Activated T-helper 9 cell treated with anti-CD3 and anti-CD28 coated beads, Interleukin-2, amount 50 U/mL, for 16 hours (primary cell): Measurements from ENCODE around the gene RAB17.

ENCODE experiments used
- DNase-seq: peaks from one replicate; pipeline ENCODE4 v3.0.0-alpha.2; 2020; ENCODE audit warnings: low read depth

The RAB17 gene, protein sequence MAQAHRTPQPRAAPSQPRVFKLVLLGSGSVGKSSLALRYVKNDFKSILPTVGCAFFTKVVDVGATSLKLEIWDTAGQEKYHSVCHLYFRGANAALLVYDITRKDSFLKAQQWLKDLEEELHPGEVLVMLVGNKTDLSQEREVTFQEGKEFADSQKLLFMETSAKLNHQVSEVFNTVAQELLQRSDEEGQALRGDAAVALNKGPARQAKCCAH

DNA sequence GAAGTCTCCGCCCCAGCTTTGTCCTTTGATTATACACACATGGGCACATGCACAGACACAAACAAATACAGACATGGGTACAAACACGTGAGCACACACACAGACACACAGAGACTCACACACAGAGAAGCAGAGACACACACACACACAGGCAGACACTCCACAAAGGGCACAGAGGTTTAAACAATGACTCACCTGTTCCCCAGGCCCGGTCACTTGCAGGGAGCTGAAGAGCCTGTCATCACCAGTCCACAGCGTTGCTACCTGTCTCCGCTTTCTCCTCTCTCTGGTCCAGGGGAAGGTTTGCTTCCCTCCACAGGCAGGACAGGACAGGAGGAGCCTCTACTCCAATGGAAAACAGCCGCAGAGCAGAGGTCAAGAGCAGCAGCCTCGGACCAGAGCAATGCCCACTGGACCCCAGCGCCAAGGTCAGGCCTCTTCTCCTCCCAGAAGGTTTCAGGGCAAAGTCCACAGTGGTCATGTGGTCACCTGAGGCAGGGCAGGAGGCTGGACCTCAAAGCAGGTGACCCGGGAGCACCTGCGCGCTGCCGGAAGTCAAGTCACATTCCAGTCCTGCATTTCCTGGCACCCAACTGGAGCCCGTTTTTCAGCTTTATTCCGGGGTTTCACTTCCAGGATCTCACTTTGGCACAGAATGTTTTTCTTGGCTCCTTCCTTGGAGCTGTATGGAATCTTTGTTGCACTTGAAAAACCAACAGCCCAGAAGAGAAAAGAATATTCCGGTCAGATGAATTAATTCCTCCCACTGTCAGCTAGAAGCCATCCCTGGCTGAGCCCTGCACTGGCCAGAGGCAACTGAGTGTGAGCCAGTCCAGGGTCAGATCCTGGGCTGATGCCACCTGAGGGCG is at the start of gene RAB17:
RAB17 (minus strand) TSS at position 463 of the 869 bp plus-strand sequence. CDS start 4,580 bp downstream, outside the sequence.
- no peak for DNase-seq

DNA sequence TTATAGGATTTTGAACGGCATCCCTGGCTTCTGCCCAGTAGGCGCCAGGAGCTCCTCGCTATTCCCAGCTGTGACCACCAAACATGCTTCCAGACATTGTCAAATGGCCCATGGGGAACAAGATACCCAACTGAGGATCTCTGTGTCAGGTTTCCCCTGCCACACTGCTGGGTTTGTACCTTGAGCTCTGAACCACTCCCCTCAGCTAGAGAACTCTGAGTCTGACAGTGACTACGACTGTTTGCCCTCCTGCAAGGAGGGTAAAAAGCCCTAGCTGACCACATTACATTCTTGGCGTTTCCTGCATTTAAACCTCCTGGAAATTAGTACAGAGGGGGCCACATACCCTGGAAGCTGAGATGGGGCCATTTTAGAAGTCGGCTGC is 49.3 kb upstream of the RAB17 start:
- no peak for DNase-seq

DNA sequence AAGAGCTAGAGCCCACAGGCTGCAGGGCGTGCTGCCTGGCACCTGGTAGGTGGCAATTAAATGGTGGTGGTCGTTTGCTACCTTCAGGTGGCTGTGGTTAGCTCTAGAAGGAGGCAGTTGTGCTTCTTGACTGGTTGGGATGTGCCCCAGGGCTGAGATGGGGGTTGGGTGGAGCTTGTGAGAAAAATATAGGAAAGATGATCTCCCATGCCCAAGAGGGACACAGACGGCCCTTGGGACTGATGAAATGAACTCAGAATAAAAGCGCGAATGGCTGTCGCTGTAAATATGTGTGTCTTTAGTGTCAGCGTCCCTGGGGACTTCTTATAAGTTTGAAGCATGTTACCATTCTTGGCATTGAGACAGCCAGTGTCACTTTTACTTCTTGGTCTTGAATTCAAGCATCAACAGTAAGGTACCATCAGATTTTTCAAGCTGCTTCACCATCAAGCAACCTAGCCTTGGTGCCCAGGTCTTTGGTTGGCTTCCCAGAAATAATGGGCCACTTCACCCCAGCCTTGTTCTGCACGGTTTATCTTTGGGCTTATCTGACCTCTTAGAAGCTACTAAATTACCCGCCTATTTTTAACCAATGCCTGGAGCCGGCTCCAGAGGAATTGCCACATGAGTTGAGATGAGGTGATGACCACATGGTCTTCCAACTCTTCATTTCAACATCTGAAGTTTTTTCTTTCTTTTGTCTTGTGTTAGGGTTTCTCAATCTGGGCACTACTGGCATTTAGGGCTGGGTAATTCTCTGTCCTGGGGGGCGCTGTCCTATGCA is 48.7 kb upstream of the RAB17 start:
- DNase-seq: no peak

DNA sequence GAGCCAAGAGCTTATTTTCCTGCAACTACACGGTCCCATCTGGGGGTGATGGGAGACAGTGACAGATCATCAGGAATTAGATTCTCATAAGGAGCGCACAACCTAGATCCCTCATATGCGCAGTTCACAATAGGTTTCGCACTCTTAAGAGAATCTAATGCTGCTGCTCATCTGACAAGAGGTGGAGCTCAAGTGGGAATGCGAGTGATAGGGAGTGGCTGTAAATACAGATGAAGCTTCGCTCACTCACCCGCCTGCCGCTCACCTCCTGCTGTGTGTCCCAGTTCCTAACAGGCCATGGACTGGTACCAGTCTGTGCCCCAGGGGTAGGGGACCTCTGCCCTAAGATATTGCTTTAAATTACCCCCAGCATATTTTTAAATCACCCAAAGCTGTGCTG is 47.6 kb upstream of the RAB17 start:
- no peak for DNase-seq

DNA sequence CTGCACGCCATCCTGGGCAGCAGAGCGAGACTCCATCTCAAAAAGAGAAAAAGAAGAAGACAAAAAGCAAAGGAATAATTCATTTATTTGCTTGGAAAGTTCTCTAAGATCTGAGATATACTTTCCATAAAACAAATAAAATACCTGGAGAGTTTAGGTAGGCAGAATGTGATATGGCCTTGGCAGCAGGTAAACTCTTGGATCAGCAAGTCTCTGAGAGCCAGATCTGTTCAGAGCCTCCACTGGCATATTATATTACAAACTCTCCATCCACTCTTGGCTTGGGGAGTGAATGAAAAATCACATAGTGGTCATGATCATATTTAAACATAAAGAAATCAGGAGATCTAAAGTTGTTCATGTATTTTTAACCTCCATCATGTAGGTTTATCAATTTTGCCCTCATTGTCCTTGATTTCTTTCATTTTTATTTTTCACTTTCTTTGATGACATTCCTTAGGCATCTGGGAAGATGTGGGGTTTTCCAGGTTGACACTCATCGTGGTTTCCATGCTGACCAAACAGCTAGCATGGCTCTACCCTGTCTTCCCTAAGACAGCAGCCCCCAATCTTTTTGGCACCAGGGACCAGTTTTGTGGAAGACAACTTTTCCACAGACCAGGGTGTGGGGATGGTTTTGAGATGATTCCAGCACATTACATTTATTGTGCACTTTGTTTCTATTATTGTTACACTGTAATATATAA is 47.0 kb upstream of the RAB17 start:
- DNase-seq: no peak

DNA sequence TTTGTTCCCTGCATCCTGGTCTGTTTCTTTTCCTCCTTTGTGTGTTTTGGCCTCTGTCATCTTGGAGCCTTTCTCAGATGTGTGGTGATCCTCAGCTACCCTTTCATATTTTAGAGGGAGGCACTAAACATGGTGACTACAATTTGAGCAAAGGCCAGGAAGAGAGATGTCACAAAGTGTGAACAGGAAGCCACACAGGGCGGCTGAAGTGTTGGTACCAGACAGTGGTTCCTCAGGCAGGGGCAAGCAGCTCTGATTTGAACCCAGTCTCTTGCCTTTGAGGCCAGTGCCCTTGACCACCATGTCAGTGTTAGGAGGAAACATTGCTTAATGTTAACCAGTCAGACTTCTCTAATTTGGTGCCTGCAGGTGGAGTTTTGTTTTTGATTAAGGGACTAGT is 46.0 kb upstream of the RAB17 start:
- DNase-seq: no peak

DNA sequence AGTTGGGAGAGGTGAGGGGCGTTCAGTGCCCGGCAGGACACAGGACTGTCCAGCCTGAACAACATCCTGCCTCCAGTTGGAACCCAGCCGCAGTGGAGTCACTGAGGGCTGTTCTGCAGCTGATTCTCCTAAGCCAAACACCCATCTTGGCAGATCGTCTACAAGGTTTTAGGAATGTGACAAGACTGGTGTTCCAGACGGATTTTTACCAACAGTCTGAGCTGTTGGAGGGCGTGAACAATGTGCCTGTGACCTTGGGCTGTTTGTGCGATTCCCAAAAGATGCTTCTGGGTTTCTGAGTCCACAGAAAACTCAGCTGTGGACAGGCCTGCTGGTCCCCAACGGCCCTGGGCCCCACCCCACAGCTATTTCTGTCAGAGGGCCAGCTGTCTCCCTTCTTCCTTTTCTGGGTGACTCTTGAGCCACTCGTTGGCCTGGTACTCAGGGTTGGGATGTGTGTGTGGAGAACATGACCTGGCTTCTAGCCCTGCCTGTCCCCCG is 42.6 kb upstream of the RAB17 start:
- DNase-seq: no peak

DNA sequence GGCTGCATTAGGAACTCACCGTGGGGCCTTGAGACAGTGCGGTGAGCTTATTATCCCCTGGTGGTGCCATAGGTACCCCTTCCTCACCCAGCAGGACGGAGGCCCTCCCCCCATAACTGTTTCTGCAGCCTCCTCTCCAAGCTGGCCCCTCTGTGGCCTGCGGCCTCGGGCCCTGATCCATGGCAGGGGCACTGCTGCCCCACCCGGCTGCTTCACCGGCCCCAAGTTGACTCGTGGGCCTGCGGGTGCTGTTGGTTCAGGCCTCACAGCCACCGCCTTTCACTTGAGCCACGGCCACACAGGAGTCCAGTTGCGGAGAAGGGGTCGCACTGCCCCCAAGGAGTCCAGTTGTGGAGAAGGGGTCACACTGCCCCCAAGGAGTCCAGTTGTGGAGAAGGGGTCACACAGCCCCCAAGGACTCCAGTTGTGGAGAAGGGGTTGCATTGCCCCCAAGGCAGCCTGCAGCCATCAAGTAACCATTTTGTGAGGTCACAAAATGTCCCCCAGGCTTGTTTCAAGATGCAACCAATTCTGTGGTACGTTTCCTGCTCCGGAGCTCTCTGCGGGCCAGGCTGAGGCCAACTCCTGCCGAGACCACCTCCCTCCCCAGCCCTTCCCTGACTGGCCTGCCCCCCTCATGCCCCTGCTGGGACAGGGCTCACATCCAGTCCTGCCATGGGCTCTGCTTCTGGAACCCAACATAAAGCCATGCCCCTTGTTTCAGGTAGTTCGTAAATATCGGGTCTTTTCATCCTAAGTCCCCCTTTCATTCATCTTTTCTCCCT is 41.5 kb upstream of the RAB17 start:
- DNase-seq: no peak

DNA sequence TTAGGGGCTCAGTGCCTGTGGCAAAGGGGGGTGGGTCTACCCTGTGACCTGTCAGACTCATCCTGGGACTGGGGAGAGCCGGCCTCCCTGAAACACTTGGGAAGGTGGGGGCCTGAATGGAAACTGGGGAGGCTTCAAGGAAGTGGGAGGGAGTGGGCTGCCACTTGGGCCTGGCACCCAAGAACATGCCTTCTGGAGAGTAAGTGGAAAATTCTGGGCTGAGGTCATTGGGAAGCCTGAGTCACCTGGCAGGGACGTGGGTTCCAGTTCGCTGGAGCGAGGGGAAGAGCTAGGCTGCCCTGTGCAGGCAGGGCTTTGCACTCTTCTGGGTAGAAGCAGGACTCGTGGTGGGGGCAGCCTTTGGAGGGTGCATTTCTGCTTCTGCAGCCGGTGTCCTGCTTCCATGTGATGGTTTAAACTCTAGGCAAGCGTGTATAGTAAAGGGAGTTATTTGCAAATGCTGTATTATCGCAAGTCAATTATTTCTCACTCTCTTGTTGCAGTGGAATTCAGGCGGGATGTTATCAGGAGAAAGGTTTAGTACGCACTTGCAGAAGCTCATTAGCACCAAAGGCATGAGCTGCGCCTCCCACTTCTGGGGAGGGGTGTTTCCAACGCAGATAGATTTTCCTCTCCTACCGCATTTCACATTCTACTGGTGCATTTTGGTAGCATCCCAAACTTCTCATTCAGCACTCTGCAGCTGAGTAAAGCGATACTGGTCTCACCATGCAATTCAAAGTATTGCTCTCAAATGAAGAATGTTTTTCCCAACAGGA is 40.7 kb upstream of the RAB17 start:
- DNase-seq: no peak

DNA sequence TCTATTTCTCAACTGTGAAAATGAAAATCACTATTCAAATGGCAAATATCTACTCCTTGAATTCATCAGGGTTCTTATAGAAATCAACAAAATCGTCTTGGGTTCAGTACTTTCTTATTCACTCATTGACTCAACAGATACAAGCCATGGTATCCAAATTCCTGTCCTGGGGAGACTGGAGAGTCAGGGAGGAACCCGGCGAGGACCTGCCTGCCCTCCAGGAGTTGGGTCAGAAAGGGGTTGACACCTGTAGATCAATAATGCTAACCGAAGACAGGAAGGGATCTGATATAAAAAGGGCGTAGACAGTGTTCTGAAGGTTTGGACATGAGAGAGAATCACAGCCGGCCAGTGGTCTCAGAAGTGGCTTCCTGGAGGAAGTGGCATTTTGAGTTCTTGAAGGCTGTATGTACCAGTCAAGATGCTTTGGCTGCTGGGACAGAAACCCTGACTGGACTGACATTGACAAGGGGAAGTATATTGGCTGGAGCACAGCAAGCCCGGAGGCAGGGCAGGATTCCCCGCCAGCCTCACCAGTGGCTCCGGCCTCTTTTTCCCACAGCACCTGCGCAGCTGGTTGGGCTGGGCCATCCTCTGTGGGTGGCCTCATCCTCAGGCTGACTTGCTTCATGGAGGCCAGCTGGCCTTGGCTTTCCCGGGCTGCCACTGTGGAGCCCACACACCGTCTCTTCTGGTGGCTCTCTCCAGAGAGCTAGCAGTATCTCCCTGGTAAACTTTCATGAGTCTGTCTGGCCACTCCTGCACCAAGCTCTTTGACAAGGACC is 39.9 kb upstream of the RAB17 start:
- no peak for DNase-seq

DNA sequence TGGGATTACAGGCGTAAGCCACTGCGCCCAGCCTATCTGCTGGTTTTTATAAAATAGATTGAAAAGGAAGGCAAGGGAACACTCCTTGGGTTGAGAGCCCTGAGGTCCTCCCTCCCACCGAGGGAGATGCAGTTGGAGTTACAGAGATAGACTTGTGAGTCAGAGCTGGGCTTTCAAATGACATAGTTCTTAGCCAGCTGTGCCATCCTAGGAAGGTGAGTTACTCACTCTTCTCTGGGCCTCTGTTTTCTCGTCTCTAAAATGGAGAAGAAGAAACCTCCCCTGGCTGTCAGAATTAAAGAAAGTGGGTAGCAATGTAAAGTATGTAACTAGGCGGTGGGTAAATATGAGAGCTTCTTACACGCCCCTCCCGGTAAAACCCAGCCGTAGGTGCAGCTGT is 39.2 kb upstream of the RAB17 start:
- DNase-seq: no peak

DNA sequence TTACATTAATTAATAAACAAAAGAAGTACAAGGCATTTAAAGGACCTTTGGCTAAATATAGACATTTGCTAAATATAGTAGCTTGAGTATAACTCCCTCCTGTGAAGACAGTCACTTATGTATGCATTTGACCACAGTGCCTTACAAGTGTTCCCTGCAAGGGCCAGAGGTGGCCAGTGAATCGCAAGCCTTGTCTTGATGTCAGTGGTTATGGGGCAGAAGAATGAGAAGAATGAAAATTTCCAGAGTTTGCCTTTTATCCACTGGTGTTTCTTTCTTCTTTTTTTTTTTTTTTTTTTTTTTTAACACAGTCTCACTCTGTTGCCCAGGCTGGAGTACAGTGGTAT is 38.6 kb upstream of the RAB17 start:
- no peak for DNase-seq

DNA sequence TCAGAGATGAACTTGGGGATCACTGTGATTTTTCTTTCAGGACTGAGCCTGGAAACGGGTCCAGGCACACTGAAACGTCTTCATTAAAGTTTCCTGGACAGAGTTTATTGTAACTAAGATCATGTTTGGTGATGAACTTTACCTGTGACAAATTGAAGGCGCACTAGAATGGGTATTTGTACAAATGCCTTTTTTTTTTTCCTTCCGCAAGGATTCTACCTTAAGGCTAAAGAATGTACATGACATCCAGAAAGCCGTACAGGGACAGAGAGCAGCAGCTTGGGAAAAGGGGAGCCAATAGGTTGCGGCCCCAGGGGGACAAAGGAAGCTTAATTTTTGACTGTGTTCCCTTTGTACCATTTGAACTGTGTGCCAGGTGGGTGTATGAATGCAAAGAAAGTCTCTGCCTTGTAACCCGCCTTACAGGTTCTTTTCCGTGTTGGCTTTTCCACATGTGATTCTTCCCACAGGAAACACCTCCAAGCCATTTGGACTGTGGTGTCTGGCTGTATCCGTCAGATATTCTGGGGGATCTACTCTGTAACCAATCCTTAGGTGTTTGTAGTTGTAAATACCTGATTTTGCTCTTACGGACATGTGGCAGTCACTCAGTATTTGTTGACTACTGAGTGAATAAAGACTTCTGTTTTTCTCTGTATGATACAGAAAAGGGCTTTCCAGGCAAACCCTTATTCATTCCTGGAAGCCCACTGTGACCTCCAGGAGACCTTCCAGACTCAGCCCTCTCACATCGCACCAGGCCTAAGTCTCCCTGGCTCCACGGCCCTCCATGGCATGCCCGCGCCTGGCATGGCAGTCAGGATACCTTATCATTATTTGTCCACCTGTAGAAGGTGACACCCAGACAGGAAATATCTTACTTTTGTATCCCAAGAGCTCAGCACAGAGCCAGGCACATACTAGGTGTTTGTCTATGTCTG is 38.0 kb upstream of the RAB17 start:
- no peak for DNase-seq

DNA sequence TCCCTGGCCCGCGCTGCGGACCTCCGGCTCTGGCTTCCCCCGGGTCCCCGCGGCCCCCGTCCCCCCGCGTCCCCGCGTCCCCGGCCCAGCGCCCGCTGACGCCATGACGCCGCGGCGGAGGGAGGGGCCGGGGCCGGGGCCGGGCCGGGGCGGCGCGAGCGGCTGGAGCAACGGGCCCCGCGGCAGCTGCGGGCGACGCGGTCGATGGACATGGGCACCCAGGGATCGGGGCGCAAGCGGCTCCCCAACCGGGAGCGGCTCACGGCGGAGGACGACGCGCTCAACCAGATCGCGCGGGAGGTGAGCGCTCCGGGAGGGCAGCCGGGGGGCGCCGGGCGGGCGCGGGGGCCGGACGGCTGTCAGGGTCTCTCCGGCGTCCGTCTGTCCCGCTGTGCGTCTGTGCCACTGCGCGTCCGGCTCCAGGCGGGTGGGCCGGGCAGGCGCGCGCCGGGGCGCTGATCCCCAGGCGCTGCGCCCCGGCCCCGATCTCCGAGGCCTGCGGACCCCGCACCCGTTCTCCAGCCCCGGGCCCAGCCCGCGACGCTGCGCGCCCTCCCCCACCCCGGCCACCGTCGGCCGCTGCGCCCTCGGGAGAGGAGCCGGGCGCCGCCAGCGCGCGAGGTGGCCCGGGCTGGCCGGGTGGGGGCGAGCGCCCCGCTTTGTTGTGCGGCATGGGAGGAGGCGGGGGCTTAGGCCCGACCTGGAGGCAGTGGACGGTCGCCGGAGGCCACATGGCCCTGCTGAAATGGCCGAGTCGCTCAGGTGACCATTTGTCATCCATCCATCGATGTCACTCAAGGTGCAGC is 37.1 kb upstream of the RAB17 start, which contains the start of gene LRRFIP1:
LRRFIP1 (plus strand) TSS at position 147 of the 806 bp plus-strand sequence; CDS start at position 205, 58 bp downstream.
- DNase-seq: no peak

DNA sequence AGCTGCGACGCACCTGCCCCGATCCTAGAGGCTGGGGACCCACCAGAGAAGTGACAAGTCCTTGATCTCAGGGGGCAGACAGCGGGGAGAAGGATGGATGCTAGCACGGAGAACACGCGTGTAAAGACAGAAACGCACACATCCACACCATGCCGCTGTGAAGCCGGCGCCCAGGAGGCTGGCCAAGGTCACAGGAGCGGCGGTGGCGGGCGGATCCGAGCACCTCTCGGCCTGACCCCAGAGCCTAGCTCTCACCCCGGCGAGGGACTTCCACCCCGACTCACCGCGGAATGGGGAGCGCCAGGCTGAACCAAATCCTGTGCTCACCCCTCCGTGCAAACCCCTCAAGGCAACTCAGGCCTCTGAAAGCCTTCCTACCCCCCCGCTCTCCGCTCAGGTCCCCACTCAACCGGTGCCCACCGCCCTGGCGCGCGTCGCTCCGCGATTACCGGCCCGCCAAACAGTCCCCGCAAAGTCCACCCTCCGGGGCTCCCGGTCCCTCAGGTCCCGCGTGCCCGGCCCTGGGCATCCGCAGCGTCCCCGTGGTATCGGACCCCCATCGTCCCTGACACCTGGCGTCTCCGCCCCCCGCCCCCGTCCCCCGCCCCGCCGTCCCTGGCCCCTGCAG is 36.4 kb upstream of the RAB17 start:
- DNase-seq: no peak

DNA sequence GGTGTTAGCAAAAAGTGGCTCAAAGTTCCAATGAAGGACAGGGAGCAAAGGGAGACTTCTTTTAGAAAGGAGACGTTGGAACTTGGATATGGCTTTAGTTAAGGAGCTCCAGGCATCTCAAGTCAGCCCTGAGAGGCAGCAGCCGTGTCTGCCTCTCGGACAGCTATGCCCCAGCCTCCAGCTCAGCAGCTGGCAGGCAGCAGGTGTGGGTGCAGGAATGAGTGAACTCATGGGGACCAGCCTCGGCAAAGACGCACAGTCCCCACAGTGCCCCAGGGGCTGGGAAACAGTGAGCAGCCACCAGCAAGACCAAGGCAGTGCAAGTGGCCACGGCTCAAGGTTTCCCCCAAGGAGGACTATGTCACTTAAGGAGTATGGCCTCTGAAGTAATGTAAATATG is 35.2 kb upstream of the RAB17 start:
- no peak for DNase-seq

DNA sequence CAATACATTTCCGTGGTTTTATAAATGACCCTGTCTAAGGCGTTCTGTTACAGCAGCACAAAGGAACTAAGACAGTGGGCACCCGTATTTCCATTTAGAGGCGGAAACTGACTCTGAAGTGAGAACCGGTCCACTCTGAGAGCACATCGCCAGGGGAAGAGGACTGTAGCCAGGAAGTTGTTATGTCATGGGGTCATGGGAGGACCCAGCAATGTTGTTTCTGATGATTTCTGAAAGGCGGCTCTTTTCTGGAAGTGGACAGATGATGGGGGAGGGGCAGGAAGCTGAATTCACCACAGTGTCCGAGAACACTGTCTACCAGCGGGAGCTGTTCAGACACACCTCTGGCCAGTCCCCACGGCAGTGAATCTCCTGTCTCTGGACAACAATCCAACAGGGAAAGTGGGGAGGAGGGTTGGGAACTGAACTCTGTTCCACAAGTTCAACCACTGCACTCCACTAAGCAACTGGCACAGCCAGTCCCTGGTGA is 34.7 kb upstream of the RAB17 start:
- DNase-seq: no peak
